Putamen (tissue), 1 donor: Measurements from ENCODE around the gene NLE1.

ENCODE experiments used
- DNase-seq: peaks from one replicate; pipeline ENCODE4 v3.0.0-alpha.2; 2016; ENCODE audit warnings: low spot score

The NLE1 gene

DNA sequence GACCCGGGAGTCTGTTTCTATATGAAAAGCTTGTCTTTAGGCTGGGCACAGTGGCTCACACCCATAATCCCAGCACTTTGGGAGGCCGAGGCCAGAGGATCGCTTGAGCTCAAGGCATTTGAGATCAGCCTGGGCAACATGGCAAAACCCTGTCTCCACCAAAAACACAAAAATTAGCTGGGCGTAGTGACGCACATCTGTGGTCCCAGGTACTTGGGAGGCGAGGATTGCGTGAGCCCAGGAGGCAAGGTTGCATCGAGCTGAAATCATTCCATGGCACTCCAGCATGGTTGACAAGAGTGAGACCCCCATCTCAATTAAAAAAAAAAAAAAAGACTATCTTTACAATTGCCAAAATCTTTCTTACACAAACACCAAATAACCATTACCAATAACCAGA, 55.9 kb downstream of the NLE1 start:
- DNase-seq, result no peak

DNA sequence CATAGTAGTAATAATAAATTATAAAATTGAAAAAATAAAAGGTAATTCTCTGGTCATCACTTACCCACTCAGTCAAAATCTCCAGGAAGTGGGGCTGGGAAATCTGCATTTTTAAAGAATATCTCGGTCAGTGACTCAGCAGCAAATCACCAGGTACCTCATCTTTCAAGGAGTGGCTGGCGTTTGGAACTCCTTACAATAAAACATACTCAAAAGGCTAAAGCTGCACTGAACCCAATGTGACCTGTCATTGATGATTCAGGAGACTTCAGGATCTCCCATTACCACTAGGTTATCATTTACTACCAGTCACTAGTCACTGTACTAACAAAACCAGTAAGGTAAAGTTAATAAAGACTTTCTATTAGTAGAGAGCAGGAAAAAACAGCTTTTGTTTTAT, 57.1 kb downstream of the NLE1 start:
- no peak for DNase-seq

DNA sequence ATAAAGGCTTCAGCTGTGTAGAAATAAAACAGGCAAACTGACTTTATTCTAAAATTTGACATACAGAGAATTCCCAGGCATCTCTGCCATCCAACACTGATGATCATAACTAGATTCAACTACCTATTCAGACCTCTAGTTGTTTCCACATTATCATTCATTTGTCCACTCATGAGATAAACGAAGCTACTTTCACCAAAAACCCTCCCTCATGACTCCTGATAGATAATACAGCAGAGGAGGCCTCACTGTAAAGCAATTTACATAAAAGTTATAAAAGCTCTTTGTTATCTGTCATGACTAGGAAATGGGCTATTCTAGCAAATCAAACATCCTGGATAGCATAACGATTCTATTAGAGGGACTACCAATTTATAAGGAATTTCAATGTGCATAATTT, 59.0 kb downstream of the NLE1 start:
- DNase-seq, result no peak

DNA sequence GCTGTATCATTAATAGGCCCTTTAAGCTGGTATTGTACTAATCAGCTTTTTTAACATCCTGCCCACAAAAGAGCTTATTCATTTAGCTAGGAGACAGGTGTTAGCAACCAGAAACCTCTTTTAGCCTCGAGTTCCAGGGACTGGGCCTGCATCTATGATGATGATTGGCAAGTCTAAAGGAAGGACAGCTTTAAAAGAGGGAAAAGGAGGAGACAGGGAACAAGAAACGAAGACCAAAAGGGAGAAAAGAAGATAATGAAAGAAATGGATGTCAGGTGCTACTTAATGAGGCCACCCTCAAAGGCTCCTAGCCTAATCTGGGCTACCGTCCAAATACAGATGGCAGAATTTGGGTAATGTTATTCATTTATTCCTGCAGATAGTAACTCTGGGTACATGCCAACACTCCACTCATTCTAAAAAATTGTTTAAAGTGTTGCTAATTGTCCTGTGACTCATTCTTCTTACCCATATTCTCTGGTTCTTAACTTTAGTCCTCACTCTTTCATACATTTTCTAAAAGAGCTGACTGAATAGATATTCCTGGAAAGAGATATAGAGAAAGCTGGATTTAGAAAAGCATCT, 59.9 kb downstream of the NLE1 start:
- DNase-seq, result no peak

DNA sequence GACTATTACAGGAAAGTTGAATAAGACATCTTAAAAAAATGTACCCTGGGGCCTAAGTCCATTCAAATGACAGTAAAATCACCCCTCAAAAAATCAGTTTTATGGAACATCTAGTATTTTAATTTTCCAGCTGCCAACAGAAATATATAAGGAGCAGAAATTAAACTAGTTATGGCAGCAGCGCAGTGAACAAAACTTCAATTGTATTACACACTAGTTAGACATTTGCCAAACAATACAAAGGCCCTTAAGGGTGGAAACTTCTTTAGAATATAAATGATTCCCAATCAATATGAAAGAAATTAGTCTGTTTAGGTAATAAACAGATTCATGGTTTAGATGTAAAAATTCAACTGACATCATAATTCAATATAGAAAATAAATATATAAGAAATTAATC, 60.5 kb downstream of the NLE1 start:
- no peak for DNase-seq

GRCh38 chr17:35080536-35080935, 61.6 kb downstream of the NLE1 start:
- DNase-seq, result no peak

DNA sequence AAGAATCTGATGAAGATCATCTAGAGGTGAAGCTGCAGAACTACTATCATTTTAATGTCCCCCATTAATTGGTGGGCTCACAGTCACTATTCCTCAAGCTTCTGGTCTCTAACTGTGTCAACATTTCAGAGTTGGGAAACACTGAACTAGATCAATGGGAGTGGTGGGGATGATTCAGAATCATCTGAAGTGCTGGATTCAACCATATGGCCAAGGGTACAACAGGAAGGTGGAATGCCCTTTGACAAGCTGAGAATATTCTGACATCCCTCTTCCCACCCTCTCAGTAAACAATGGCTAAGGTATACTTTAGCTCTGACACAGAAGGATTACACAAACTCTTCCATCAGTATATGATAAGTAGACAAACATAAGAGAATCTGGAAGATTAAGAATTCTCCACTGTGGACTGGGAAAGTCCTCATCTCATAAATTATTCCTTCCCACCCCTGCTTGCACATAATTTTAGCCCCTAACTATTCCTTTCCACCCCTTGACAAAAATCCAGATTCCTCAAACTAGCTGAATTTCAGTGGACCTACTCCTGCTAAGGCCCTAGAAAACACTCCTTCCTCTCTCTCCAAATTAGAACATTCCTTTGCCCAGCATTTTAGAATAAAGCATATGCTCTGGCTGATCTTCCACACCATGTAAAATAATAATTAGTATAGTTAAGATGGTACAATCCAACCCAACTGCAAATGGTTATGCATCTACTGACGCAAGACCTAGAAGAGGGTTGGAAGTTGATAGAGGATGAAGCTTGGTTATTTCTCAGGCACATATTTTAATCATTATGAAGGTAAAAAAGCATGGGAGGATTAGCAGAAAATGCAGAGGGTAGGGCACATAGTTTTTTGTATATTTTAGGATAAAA, 62.3 kb downstream of the NLE1 start:
- no peak for DNase-seq
